Endodermal cell (in vitro differentiated cells): Measurements from ENCODE around the gene OCA2. TPM values are rescaled to one million over a fixed set of nuclear protein-coding genes. Genes with fewer than 3 reads are reported as not detected.
"Not testable (repeated sequence)": the region's sequence is repeated elsewhere in the genome, so short reads cannot be mapped to it uniquely, and the experiment has no call there.

Source experiments
- DNase-seq: peaks from one replicate; pipeline ENCODE4 v3.0.0-alpha.2; 2017
- H3K27ac ChIP-seq: 2 replicates; pipeline ENCODE4 v1.5.1; 2013; ENCODE audit warnings: mild to moderate bottlenecking, low read depth, low read length, moderate library complexity
- H3K27me3 ChIP-seq: 2 replicates; pipeline ENCODE4 v1.6.1; 2013; ENCODE audit warnings: mild to moderate bottlenecking, low read length, moderate library complexity; ENCODE audit not compliant: insufficient read depth, control insufficient read depth, poor library complexity, severe bottlenecking
- H3K36me3 ChIP-seq: 2 replicates; pipeline ENCODE4 v1.7.0; 2013; ENCODE audit warnings: mild to moderate bottlenecking, low read length, moderate library complexity; ENCODE audit not compliant: control insufficient read depth, insufficient read depth
- H3K4me1 ChIP-seq: one replicate; pipeline ENCODE4 v1.7.0; 2013; ENCODE audit warnings: low read length; ENCODE audit not compliant: control insufficient read depth, insufficient read depth
- H3K4me3 ChIP-seq: 2 replicates; pipeline ENCODE4 v1.5.1; 2013; ENCODE audit warnings: mild to moderate bottlenecking, low read length, moderate library complexity
- H3K9ac ChIP-seq: 2 replicates; pipeline ENCODE4 v1.6.1; 2013; ENCODE audit warnings: mild to moderate bottlenecking, low read length, moderate library complexity; ENCODE audit not compliant: poor library complexity, severe bottlenecking; ENCODE audit errors: extremely low read depth
- H3K9me3 ChIP-seq: 2 replicates; pipeline ENCODE4 v1.6.1; 2013; ENCODE audit warnings: mild to moderate bottlenecking, low read length, moderate library complexity; ENCODE audit not compliant: control insufficient read depth
- H3K27ac Mint-ChIP-seq: 2 replicates; pipeline ENCODE4 v1.8.0; 2020; ENCODE audit warnings: mixed read lengths
- H3K27me3 Mint-ChIP-seq: 2 replicates; pipeline ENCODE4 v1.8.0; 2021; ENCODE audit warnings: mild to moderate bottlenecking, mixed read lengths; ENCODE audit not compliant: insufficient read depth
- H3K36me3 Mint-ChIP-seq: 2 replicates; pipeline ENCODE4 v1.8.0; 2020; ENCODE audit warnings: low read depth, mixed read lengths
- H3K4me1 Mint-ChIP-seq: 2 replicates; pipeline ENCODE4 v1.8.0; 2020; ENCODE audit warnings: mixed read lengths
- H3K4me3 Mint-ChIP-seq: 2 replicates; pipeline ENCODE4 v1.8.0; 2020; ENCODE audit warnings: mild to moderate bottlenecking, moderate library complexity, mixed read lengths
- H3K9me3 Mint-ChIP-seq: 2 replicates; pipeline ENCODE4 v1.8.0; 2020; ENCODE audit warnings: mild to moderate bottlenecking, mixed read lengths
- CTCF ChIP-seq: fragments of 200-600 bp; sonication (generic); conservative IDR thresholded peaks from 2 replicates; pipeline ENCODE4 v1.5.0; 2021; ENCODE audit warnings: antibody characterized with exemption, mild to moderate bottlenecking
- WGBS, 2 experiments: methylation state at CpG; one replicate each; pipeline versions ENCODE4 v1.1.5 to v1.1.7; 2013; ENCODE audit warnings: missing lambda C conversion rate in 2 of 2, mixed read lengths in 1 of 2; ENCODE audit not compliant: insufficient coverage in 1 of 2, insufficient read length in 1 of 2; 5-methylcytosine and 5-hydroxymethylcytosine counted together
- total RNA-seq, 2 donors: library from RNA; stranded (reverse); fragmentation: NEBNext Ultra II Directional in 1 of 2; extraction: Animal tissue kit (Norgen Biotek cat#: 25700) in 1 of 2; gene quantifications; 2 replicates in 1 of 2; 3 replicates in 1 of 2; pipeline ENCODE4 v1.2.1, GENCODE V29; 2021

The OCA2 gene
- total RNA-seq, 2 donors from 2014 or later = 0.29 to 0.84 TPM

GRCh38 chr15:27956285-27956684 lies 142.8 kb downstream of the OCA2 start:
- Mint-ChIP-seq H3K9me3 (no peaks in the 10 kb centered on the region), H3K4me3 (no peak overlapping the region), H3K27ac (no peak overlapping the region), H3K36me3 (no peaks in the 10 kb centered on the region), H3K4me1 (no peaks in the 10 kb centered on the region), H3K27me3 (no peaks in the 10 kb centered on the region)
- H3K4me1 ChIP-seq = no peaks in the 10 kb centered on the region
- H3K4me3 ChIP-seq = no peak overlapping the region
- no peak overlapping the region for H3K9ac ChIP-seq
- no peak for DNase-seq
- TF ChIP-seq CTCF = no peak
- no peaks in the 10 kb centered on the region for H3K9me3 ChIP-seq
- WGBS, 2 experiments = 80 to 87% methylated on average over 7 to 8 of the region's 8 CpGs
- no peaks in the 10 kb centered on the region for H3K36me3 ChIP-seq
- no peaks in the 10 kb centered on the region for H3K27me3 ChIP-seq
- H3K27ac ChIP-seq = no peak overlapping the region

- Mint-ChIP-seq H3K9me3 (no peaks in the 10 kb centered on the region), H3K36me3 (no peaks in the 10 kb centered on the region), H3K27me3 (no peaks in the 10 kb centered on the region), H3K4me3 (no peak overlapping the region), H3K4me1 (no peaks in the 10 kb centered on the region), H3K27ac (no peak overlapping the region)
- 95% methylated on average over 10 of the region's 10 CpGs; no CpG with 5 or more reads in 1 of the 2 experiments for WGBS, 2 experiments
- H3K27me3 ChIP-seq = no peaks in the 10 kb centered on the region
- H3K4me3 ChIP-seq = no peak overlapping the region
- DNase-seq = peak; percentile 12
- TF ChIP-seq CTCF = no peak
- H3K27ac ChIP-seq = no peak overlapping the region
- no peaks in the 10 kb centered on the region for H3K4me1 ChIP-seq
- no peaks in the 10 kb centered on the region for H3K36me3 ChIP-seq
- H3K9ac ChIP-seq = no peak overlapping the region
- no peaks in the 10 kb centered on the region for H3K9me3 ChIP-seq
These were observed 144.0 kb downstream of the OCA2 start for GRCh38 chr15:27955087-27955486.

- peak; percentile 5 for DNase-seq
- not testable (repeated sequence) for H3K4me3 Mint-ChIP-seq, H3K36me3 Mint-ChIP-seq, H3K36me3 ChIP-seq, H3K9ac ChIP-seq, H3K9me3 ChIP-seq, H3K4me1 ChIP-seq, H3K27me3 Mint-ChIP-seq, H3K27ac ChIP-seq, H3K4me1 Mint-ChIP-seq, H3K4me3 ChIP-seq, H3K9me3 Mint-ChIP-seq, H3K27ac Mint-ChIP-seq, H3K27me3 ChIP-seq
- WGBS, 2 experiments = 93 to 96% methylated on average over 5 to 6 of the region's 6 CpGs
These were observed 146.5 kb downstream of the OCA2 start for GRCh38 chr15:27952593-27952992.

- H3K36me3 ChIP-seq = no peaks in the 10 kb centered on the region
- no peaks in the 10 kb centered on the region for H3K27me3 Mint-ChIP-seq
- H3K4me1 ChIP-seq = no peaks in the 10 kb centered on the region
- peak; percentile 24 for DNase-seq
- no peak overlapping the region for H3K9ac ChIP-seq
- no peaks in the 10 kb centered on the region for H3K36me3 Mint-ChIP-seq
- H3K27ac Mint-ChIP-seq = no peak overlapping the region
- no peaks in the 10 kb centered on the region for H3K9me3 Mint-ChIP-seq
- H3K9me3 ChIP-seq = no peaks in the 10 kb centered on the region
- H3K4me3 ChIP-seq = no peak overlapping the region
- no peak for TF ChIP-seq CTCF
- H3K27ac ChIP-seq = no peak overlapping the region
- WGBS, 2 experiments = 85 to 92% methylated on average over 7 to 12 of the region's 13 CpGs
- H3K4me3 Mint-ChIP-seq = no peak overlapping the region
- no peaks in the 10 kb centered on the region for H3K4me1 Mint-ChIP-seq
- H3K27me3 ChIP-seq = no peaks in the 10 kb centered on the region
These were observed 147.8 kb downstream of the OCA2 start for GRCh38 chr15:27951191-27951890.
